IMR-90 (cell line): Measurements from ENCODE around the gene NUP210L.
"Not testable (repeated sequence)": the region's sequence is repeated elsewhere in the genome, so short reads cannot be mapped to it uniquely, and the experiment has no call there.

Experiments used
- NFE2L2 ChIP-seq: fragments of 150-350 bp; IDR thresholded peaks from 2 replicates; pipeline ENCODE4 v1.6.1; 2016; ENCODE audit warnings: low read depth, mild to moderate bottlenecking, low read length
- RAD21 ChIP-seq: IDR thresholded peaks from 2 replicates; pipeline ENCODE4 v1.6.1; 2012; ENCODE audit warnings: low read length, improper control_type of control experiment
- RCOR1 ChIP-seq: IDR thresholded peaks from 2 replicates; pipeline ENCODE4 v1.6.1; 2012; ENCODE audit warnings: mild to moderate bottlenecking, low read length, improper control_type of control experiment; ENCODE audit not compliant: insufficient replicate concordance
- SMC3 ChIP-seq: fragments of 150-350 bp; IDR thresholded peaks from 2 replicates; pipeline ENCODE4 v1.6.1; 2016; ENCODE audit warnings: low read depth, mild to moderate bottlenecking, antibody characterized with exemption, low read length, moderate library complexity
- TF ChIP-seq, protein P1 (sequence below): conservative IDR thresholded peaks from 2 replicates; pipeline ENCODE4 v1.5.1; 2012; ENCODE audit warnings: mild to moderate bottlenecking, low read depth, low read length, improper control_type of control experiment

DNA sequence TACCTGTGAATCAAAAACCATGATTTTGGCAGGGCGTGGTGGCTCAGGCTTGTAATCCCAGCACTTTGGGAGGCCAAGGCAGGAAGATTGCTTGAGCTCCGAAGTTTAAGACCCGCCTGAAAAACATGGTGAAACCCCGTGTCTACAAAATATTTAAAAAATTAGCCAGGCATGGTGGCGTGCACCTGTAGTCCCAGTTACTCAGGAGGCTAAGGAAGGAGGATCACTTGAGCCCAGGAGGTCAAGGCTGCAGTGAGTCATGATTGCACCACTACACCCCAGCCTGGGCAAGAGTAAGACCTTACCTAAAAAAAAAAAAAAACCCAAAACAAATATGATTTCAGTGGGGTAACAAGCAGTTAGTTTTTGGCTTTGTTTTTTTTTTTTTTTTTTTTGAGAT is 54.7 kb downstream of the NUP210L start:
- TF ChIP-seq NFE2L2, RCOR1, RAD21, SMC3: not testable (repeated sequence)
- TF ChIP-seq, protein P1, sequence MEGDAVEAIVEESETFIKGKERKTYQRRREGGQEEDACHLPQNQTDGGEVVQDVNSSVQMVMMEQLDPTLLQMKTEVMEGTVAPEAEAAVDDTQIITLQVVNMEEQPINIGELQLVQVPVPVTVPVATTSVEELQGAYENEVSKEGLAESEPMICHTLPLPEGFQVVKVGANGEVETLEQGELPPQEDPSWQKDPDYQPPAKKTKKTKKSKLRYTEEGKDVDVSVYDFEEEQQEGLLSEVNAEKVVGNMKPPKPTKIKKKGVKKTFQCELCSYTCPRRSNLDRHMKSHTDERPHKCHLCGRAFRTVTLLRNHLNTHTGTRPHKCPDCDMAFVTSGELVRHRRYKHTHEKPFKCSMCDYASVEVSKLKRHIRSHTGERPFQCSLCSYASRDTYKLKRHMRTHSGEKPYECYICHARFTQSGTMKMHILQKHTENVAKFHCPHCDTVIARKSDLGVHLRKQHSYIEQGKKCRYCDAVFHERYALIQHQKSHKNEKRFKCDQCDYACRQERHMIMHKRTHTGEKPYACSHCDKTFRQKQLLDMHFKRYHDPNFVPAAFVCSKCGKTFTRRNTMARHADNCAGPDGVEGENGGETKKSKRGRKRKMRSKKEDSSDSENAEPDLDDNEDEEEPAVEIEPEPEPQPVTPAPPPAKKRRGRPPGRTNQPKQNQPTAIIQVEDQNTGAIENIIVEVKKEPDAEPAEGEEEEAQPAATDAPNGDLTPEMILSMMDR = not testable (repeated sequence)
